Measurements from ENCODE around the gene TFDP2.

TFDP2 gene

GRCh38 chr3:141945726-141946485, 203.4 kb downstream of the TFDP2 start:
- TF ChIP-seq POLR2AphosphoS5 (IDR thresholded peaks at IDR 0.05; ENCODE audit: low read depth) (peak; percentile 48; the same call in 1 of the 2 replicates), SPI1 (IDR thresholded peaks at IDR 0.05; ENCODE audit: borderline replicate concordance, low read depth) (no peak)
- Histone ChIP-seq H3K27ac (replicated peaks) (no peak overlapping the region), H3K4me3 (replicated peaks; ENCODE audit: insufficient read depth, low read length) (no peak overlapping the region), H3K27me3 (ENCODE audit: insufficient read depth, poor library complexity, severe bottlenecking) (no peaks in the 10 kb centered on the region)
- DNase-seq (ENCODE audit: low read depth in 1 of 2, low spot score in 1 of 2) = no peak

DNA sequence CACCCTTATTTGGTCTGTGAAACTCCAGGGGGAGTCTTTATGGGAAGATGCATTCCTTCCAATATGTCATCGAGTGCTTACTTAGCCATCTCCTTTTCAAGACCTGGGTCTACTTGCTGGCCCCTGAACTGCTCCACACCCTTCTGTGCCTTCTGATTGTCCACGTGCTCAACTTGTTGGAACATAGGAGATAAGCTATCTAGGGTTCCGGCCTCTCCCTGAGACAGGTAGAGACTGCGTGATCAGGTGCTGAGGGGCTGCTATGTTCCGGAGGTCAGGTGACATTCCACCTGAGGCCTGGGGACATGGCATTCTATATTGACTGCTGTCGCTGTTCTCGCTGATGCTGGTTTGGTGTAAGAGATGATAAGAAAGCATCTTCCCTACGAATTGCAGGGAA, 207.3 kb downstream of the TFDP2 start:
- Histone ChIP-seq H3K4me3 (replicated peaks; ENCODE audit: insufficient read depth, low read length) (no peak overlapping the region), H3K27me3 (ENCODE audit: insufficient read depth, poor library complexity, severe bottlenecking) (no peaks in the 10 kb centered on the region), H3K27ac (replicated peaks) (no peak overlapping the region)
- DNase-seq (ENCODE audit: low read depth in 1 of 2, low spot score in 1 of 2) = no peak
- TF ChIP-seq SPI1 (IDR thresholded peaks at IDR 0.05; ENCODE audit: borderline replicate concordance, low read depth) (no peak), GABPA (IDR thresholded peaks at IDR 0.05; ENCODE audit: low read depth) (no peak), POLR2AphosphoS5 (IDR thresholded peaks at IDR 0.05; ENCODE audit: low read depth) (no peak)
- TF ChIP-seq, protein P1, sequence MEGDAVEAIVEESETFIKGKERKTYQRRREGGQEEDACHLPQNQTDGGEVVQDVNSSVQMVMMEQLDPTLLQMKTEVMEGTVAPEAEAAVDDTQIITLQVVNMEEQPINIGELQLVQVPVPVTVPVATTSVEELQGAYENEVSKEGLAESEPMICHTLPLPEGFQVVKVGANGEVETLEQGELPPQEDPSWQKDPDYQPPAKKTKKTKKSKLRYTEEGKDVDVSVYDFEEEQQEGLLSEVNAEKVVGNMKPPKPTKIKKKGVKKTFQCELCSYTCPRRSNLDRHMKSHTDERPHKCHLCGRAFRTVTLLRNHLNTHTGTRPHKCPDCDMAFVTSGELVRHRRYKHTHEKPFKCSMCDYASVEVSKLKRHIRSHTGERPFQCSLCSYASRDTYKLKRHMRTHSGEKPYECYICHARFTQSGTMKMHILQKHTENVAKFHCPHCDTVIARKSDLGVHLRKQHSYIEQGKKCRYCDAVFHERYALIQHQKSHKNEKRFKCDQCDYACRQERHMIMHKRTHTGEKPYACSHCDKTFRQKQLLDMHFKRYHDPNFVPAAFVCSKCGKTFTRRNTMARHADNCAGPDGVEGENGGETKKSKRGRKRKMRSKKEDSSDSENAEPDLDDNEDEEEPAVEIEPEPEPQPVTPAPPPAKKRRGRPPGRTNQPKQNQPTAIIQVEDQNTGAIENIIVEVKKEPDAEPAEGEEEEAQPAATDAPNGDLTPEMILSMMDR (IDR thresholded peaks at IDR 0.05; ENCODE audit: insufficient read depth, low read length) = no peak

GRCh38 chr3:141941093-141941492, 208.3 kb downstream of the TFDP2 start:
- DNase-seq (ENCODE audit: low read depth in 1 of 2, low spot score in 1 of 2) = no peak
- Histone ChIP-seq H3K4me3 (replicated peaks; ENCODE audit: insufficient read depth, low read length) (no peak overlapping the region), H3K27ac (replicated peaks) (no peak overlapping the region), H3K27me3 (ENCODE audit: insufficient read depth, poor library complexity, severe bottlenecking) (no peaks in the 10 kb centered on the region)
- no peak for TF ChIP-seq GABPA (IDR thresholded peaks at IDR 0.05; ENCODE audit: low read depth)
- peak; percentile 48; the same call in 1 of the 2 replicates for TF ChIP-seq SPI1 (IDR thresholded peaks at IDR 0.05; ENCODE audit: borderline replicate concordance, low read depth)

DNA sequence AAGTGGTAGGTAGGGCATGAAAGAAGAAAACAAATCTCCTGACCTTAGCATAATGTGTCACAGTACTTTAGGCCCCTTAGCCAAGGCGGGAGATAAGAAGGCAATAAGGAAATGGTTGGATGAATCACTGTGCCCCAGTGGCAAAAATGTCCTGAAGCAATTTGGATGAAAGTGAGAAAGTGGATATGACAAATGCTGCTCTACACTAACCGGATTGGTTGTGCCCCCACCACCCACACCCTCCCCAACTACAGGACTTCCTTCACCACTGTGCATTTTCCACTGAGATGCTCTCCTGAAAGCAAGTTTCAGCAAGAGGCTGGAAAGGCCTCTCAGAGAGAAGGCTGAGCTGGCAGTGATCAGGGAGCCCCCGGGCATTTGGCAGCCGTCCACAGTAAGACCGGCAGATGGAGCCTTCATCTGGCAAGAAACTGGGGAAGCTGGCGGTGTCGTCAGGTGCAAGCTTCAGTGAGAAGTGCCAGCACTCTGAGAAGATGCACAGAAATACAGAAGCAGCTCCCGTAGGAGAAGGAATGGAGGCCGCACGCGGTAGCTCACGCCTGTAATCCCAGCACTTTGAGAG, 209.1 kb downstream of the TFDP2 start:
- H3K27me3 ChIP-seq (ENCODE audit: insufficient read depth, poor library complexity, severe bottlenecking) = no peaks in the 10 kb centered on the region
- H3K4me3 ChIP-seq (replicated peaks; ENCODE audit: insufficient read depth, low read length) = no peak overlapping the region
- H3K27ac ChIP-seq (replicated peaks) = no peak overlapping the region
- no peak for TF ChIP-seq GABPA (IDR thresholded peaks at IDR 0.05; ENCODE audit: low read depth)
- TF ChIP-seq, protein P1 (IDR thresholded peaks at IDR 0.05; ENCODE audit: insufficient read depth, low read length) = no peak
- peak in 1 of 2 experiments; percentile 52 for DNase-seq (ENCODE audit: low read depth in 1 of 2, low spot score in 1 of 2)

DNA sequence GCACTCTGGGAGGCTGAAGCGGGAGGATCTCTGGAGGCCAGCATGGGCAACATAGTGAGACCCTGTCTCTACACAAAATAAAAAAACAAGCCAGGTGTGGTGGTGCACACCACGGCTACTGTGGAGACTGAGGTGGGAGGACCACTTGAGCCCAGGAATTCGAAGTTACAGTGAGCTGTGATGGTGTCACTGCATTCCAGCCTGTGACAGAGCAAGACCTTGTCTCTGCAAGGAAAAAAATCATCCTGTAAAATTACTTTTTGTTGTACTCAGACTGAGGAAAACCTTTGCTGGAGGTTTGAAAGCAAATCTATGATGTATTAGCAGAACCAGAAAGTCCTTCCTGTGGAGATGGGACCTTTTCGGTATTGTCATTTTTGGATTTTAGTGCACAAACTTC, 209.6 kb downstream of the TFDP2 start:
- no peak overlapping the region for H3K27ac ChIP-seq (replicated peaks)
- H3K27me3 ChIP-seq (ENCODE audit: insufficient read depth, poor library complexity, severe bottlenecking) = no peaks in the 10 kb centered on the region
- TF ChIP-seq, protein P2, sequence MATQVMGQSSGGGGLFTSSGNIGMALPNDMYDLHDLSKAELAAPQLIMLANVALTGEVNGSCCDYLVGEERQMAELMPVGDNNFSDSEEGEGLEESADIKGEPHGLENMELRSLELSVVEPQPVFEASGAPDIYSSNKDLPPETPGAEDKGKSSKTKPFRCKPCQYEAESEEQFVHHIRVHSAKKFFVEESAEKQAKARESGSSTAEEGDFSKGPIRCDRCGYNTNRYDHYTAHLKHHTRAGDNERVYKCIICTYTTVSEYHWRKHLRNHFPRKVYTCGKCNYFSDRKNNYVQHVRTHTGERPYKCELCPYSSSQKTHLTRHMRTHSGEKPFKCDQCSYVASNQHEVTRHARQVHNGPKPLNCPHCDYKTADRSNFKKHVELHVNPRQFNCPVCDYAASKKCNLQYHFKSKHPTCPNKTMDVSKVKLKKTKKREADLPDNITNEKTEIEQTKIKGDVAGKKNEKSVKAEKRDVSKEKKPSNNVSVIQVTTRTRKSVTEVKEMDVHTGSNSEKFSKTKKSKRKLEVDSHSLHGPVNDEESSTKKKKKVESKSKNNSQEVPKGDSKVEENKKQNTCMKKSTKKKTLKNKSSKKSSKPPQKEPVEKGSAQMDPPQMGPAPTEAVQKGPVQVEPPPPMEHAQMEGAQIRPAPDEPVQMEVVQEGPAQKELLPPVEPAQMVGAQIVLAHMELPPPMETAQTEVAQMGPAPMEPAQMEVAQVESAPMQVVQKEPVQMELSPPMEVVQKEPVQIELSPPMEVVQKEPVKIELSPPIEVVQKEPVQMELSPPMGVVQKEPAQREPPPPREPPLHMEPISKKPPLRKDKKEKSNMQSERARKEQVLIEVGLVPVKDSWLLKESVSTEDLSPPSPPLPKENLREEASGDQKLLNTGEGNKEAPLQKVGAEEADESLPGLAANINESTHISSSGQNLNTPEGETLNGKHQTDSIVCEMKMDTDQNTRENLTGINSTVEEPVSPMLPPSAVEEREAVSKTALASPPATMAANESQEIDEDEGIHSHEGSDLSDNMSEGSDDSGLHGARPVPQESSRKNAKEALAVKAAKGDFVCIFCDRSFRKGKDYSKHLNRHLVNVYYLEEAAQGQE (IDR thresholded peaks at IDR 0.05; ENCODE audit: insufficient replicate concordance, low read depth) = no peak
- TF ChIP-seq POLR2AphosphoS5 (IDR thresholded peaks at IDR 0.05; ENCODE audit: low read depth) (no peak), SPI1 (IDR thresholded peaks at IDR 0.05; ENCODE audit: borderline replicate concordance, low read depth) (no peak), GABPA (IDR thresholded peaks at IDR 0.05; ENCODE audit: low read depth) (no peak)
- TF ChIP-seq, protein P1 (IDR thresholded peaks at IDR 0.05; ENCODE audit: insufficient read depth, low read length) = no peak
- H3K4me3 ChIP-seq (replicated peaks; ENCODE audit: insufficient read depth, low read length) = no peak overlapping the region
- no peak for DNase-seq (ENCODE audit: low read depth in 1 of 2, low spot score in 1 of 2)
